SH-SY5Y (cell line): ENCODE results near the gene TMEM164.

ENCODE experiments used
- GATA2 ChIP-seq: IDR thresholded peaks from 2 replicates; pipeline ENCODE4 v1.6.1; 2011; ENCODE audit warnings: mild to moderate bottlenecking, low read depth, low read length
- GATA3 ChIP-seq: IDR thresholded peaks from 2 replicates; pipeline ENCODE4 v1.6.1; 2011; ENCODE audit warnings: low read depth, mild to moderate bottlenecking, low read length, moderate library complexity

- TF ChIP-seq GATA3 (no peak), GATA2 (no peak)
Measured at GRCh38 chrX:110135618-110136017, 132.7 kb downstream of the TMEM164 start.
